ENCODE measurements around the gene SBSN.

The SBSN gene

GRCh38 chr19:35531291-35531690 lies 3.2 kb upstream of the SBSN start:
- no peak for DNase-seq

- no peak for DNase-seq
Observed at GRCh38 chr19:35529241-35530218, 1.4 kb upstream of the SBSN start.

- DNase-seq, result no peak
Observed at GRCh38 chr19:35525873-35526272, 2.2 kb downstream of the SBSN start.

GRCh38 chr19:35524181-35524837 lies 3.8 kb downstream of the SBSN start:
- DNase-seq, result no peak

- no peak for DNase-seq
Observed at GRCh38 chr19:35522745-35523327, 5.3 kb downstream of the SBSN start.

- no peak for DNase-seq
Observed at GRCh38 chr19:35521124-35521743, 6.9 kb downstream of the SBSN start.

- DNase-seq, result no peak
Observed at GRCh38 chr19:35519291-35519690, 8.8 kb downstream of the SBSN start.

- DNase-seq, result no peak
Observed at GRCh38 chr19:35518313-35518712, 9.8 kb downstream of the SBSN start.

- DNase-seq, result no peak
Observed at GRCh38 chr19:35517342-35517741, 10.8 kb downstream of the SBSN start.

GRCh38 chr19:35516310-35516709 lies 11.8 kb downstream of the SBSN start:
- DNase-seq, result no peak

GRCh38 chr19:35514282-35514809 lies 13.8 kb downstream of the SBSN start:
- no peak for DNase-seq

GRCh38 chr19:35513628-35514281 lies 14.4 kb downstream of the SBSN start, which contains the start of gene DMKN:
Gene DMKN, minus strand, starts transcription at chr19:35513649. Its CDS starts 174 bp downstream, at chr19:35513475.
- DNase-seq, result no peak

- DNase-seq, result no peak
Observed at GRCh38 chr19:35512831-35513627, 15.1 kb downstream of the SBSN start.

GRCh38 chr19:35511337-35511736 lies 16.8 kb downstream of the SBSN start:
- no peak for DNase-seq

- DNase-seq, result no peak
Observed at GRCh38 chr19:35510626-35510964, 17.5 kb downstream of the SBSN start.

GRCh38 chr19:35509861-35510625 lies 18.1 kb downstream of the SBSN start:
- no peak for DNase-seq

GRCh38 chr19:35509018-35509652 lies 19.0 kb downstream of the SBSN start:
- DNase-seq, result no peak

- no peak for DNase-seq
Observed at GRCh38 chr19:35508129-35508528, 20.0 kb downstream of the SBSN start.

GRCh38 chr19:35507561-35507960 lies 20.6 kb downstream of the SBSN start:
- DNase-seq, result no peak

- DNase-seq, result no peak
Observed at GRCh38 chr19:35506011-35506410, 22.1 kb downstream of the SBSN start.

Measured in MV-4-11 (cell line).